ENCODE data around the gene CCDC184.
"Not testable (repeated sequence)": the region's sequence is repeated elsewhere in the genome, so short reads cannot be mapped to it uniquely, and the experiment has no call there.

CCDC184 gene

DNA sequence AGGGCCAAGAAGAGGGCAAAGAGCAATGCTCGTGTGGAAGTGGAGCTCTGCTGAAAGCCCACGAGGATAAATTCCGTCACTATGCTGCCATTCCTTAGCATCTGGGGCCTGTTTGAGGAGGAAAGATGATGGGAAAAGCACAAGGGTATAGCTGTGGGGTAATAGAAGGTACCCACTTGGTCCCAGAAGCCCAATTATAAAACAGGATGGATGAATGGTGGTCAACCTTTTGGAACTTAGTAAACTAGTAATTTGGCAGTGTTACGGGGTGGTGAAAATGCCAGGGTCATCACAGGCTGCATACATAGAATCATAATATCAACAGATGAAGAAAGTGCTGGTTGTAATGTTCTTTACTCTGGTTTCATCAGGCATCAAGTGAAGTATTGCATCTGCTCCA, 19.7 kb downstream of the CCDC184 start, which contains the start of gene OR10AD1:
Gene OR10AD1, minus strand, starts transcription at position 101 of the 400 bp plus-strand sequence. Its CDS starts 0 bp downstream, at position 101.
- DNase-seq (ENCODE audit: low spot score) = no peak

DNA sequence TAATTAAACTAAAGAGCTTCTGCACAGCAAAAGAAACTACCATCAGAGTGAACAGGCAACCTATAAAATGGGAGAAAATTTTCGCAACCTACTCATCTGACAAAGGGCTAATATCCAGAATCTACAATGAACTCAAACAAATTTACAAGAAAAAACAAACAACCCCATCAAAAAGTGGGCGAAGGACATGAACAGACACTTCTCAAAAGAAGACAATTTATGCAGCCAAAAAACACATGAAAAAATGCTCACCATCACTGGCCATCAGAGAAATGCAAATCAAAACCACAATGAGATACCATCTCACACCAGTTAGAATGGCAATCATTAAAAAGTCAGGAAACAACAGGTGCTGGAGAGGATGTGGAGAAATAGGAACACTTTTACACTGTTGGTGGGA, 26.1 kb downstream of the CCDC184 start:
- DNase-seq (ENCODE audit: low spot score) = not testable (repeated sequence)

DNA sequence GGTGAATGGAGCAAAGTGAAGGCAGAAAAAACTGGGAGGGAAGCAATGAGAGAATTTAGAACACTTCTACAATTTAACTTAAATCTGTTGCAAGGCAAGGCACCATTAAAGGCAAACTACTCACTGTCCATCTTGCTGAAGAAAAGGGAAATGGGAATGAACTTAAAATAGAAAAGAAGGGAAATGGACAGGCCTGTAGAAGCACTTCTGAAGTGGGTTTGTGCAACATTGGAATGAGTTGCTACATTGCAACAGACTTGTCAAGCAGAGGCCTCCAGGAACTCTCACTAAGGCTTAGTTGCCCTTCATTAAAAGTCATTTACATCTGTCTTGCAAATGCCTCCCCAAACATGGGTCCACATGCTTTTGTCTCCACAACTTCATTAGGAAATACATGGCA, 33.3 kb downstream of the CCDC184 start:
- no peak for DNase-seq (ENCODE audit: low spot score)

DNA sequence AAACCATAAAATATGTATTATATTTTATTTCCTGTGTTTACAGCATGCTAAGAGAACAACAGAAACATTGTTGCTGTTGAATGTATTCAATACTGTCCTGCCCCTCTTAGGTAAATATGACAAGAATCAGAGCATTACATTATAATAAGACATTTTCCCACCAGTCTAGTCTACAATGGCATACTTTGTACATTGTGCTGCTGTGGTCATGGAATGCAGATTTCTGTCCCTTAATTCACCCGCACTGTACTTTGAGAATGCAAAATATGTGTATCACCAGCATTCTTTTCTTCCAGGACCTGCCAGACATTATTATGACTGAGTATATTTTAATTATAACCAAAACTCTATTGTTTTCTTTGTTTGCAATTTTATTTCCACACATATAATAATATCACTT, 36.2 kb downstream of the CCDC184 start:
- DNase-seq (ENCODE audit: low spot score) = no peak

DNA sequence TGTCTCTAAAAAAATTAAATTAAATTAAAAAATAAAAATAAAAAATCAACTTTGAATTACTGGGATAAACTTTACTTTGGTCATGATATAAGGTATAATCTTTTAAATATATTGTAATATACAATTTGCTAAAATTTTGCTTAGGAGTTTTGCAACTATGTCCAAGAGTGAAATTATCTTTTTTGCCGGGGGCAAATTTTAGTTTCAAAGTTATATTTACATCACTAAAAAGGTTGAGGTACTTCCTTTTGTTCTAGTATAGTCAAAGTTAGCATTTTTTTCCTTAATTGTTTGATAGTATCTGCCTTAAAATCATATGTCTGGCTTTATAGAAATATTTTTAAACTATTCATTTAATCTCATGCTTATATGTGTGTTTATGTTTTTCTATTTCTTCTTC, 37.3 kb downstream of the CCDC184 start:
- no peak for DNase-seq (ENCODE audit: low spot score)

DNA sequence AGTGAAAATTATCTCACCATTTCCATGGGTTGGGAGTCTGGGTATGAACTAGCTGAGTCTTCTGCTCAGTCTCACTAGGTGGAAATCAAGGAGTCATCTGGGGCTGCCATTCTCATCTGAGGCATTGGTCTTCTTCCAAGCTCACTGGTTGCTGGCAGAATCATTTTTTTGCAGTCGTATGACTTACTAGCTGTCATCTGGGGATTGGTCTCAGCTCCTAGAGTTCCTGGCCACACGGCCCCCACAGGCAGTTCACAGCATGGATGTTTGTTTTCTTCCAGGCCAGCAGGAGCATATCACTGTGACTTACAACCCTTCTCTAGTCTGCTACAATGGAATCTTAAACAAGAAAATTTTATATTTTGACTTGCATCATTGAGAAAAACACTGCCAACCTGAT, 38.2 kb downstream of the CCDC184 start:
- DNase-seq (ENCODE audit: low spot score) = no peak

DNA sequence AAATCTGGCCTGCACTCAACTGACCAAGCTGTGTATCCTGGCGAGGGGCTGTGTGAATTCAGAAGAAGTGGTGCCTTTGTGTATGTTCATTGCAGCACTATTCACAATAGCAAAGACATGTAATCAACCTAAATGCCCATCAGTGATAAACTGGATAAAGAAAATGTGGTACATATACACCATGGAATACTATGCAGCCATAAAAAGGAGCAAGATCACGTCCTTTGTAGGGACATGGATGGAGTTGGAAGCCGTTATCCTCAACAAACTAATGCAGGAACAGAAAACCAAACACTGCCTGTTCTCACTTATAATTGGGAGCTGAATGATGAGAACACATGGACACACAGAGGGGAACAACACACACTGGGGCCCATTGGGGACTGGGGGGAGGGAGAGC, 41.1 kb downstream of the CCDC184 start:
- not testable (repeated sequence) for DNase-seq (ENCODE audit: low spot score)

DNA sequence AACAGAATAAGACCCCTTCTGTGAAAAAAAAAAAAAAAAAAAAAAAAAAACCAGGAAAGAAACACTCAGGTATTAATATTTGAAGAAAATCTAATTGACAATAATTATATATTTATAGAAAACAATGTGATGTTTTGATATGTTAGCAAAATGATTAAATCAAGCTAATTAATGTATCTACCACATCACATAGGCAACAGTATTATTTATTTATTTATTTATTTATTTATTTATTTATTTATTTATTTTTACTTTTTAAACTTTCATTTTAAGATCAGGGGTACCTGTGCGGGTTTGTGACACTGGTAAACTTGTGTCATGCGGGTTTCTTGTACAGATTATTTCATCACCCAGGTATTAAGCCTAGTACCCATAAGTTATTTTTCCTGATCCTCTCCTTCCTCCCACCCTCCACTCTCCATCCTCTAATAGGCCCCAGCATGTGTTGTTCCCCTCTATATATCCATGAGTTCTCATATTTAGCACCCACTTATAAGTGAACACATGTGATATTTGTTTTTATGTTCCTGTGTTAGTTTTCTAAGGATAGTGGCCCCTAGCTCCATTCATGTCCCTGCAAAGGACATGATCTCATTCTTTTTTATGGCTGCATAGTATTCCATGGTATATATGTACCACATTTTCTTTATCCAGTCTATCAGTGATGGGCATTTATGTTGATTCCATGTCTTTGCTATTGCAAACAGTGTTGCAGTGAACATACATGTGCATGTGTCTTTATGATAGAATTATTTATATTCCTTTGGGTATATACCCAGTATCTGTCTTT, 47.9 kb downstream of the CCDC184 start:
- not testable (repeated sequence) for DNase-seq (ENCODE audit: low spot score)

Data from D341Med (cell line).